ENCODE data around the gene RWDD2A. TPM values are rescaled to one million over a fixed set of nuclear protein-coding genes. Genes with fewer than 3 reads are reported as not detected.
A peak's percentile ranks its signal among the peaks of the same experiment; 100 is the strongest.

The RWDD2A gene
- total RNA-seq (2021; fragmentation: NEBNext Ultra II Directional; extraction: Animal tissue kit (Norgen Biotek cat#: 25700)) = 3.3 and 3.6 TPM in 2 replicates
- 1.5 and 2.1 TPM in 2 replicates for polyA plus RNA-seq (2011; rRNA removed)
- 3.0 TPM for polyA plus RNA-seq (2011; cell fraction: cytosol; rRNA removed)
- polyA plus RNA-seq (2011; cell fraction: nucleus; rRNA removed) = 1.7 TPM
- polyA plus RNA-seq (2012, experiment 1 of 2) = 2.6 to 3.6 TPM (median 3.2 TPM) in 4 replicates
- 0.34 TPM for polyA plus RNA-seq (2012, experiment 2 of 2)
- 3.0 TPM for polyA plus RNA-seq (2013, experiment 1 of 2)
- 2.8 TPM for polyA plus RNA-seq (2013, experiment 2 of 2)
- polyA minus RNA-seq (2011; rRNA and poly(A)+ RNA removed) = 4.1 and 4.6 TPM in 2 replicates
- polyA minus RNA-seq (2011; cell fraction: cytosol; rRNA and poly(A)+ RNA removed) = 1.6 TPM
- polyA minus RNA-seq (2011; cell fraction: nucleus; rRNA and poly(A)+ RNA removed) = 4.5 TPM
- long read RNA-seq, experiment 1, transcript RWDD2A-201 (3 exons, 3,744 nt) = major isoform, 6 of 10 reads
- long read RNA-seq, experiment 1, partial matches to known transcripts = 0 of 10 reads
- long read RNA-seq, experiment 1, other reads (novel, unspliced or antisense) = 4 of 10 reads
- long read RNA-seq, experiment 2, transcript RWDD2A-201 (3 exons, 3,744 nt) = major isoform, 5 of 11 reads
- long read RNA-seq, experiment 2, partial matches to known transcripts = 3 of 11 reads
- long read RNA-seq, experiment 2, other reads (novel, unspliced or antisense) = 3 of 11 reads

DNA sequence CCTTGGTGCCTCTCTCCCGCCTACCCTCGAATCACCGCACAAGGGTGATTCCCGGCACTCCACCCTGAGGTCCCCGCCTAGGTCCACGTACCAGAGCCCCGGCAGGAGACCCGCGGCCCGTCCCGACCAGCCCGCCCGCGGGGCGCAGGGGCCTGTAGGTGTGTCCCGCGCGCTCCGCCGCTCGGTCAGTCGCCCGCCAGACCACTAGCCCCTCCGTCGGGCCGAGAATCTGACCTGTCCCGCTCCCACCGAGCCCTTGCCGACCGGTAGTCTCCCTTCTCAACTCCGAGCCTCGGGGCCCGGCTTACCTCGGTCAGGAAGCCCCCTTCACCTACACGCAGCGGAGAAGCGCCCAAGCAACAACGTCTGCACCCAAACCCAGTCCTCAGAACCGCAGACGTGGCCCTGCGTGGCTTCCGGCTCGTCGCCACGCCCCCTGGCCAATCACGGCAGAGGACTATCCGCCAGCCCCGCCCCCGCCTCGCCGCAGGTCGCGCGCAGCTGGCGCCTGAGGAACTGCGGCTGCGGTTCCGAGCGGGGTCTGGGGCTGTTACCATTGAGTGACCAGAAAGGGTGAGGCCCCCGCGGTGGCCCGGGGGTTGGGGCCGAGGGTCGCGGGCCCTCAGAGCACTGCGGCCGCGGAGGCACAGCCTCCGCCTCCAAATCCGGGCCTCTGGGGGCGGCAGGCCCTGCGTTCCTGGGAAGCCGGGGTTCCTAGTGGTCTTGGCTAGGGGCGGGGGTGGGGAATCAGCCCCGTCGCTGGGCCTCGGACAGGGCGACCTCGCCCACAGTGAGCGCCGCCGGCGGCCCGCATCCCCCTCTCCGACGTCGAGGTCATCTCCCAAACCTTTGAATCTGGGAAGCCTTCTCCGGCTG lies at the start of gene RWDD2A, which contains the start of gene PGM3:
Gene RWDD2A, plus strand, starts transcription at position 487 of the 876 bp plus-strand sequence. CDS start 1,095 bp downstream, outside the sequence.
Gene PGM3, minus strand, starts transcription at position 395 of the 876 bp plus-strand sequence. CDS start 2,253 bp downstream, outside the sequence.
- no peak within 1 kb of the TSS for H3K23ac ChIP-seq (ENCODE audit: insufficient read length)
- H4K20me1 ChIP-seq (replicated peaks in 1 of 2; ENCODE audit: control insufficient read depth in 1 of 2, insufficient read depth in 2 of 2, low read length in 2 of 2) = peaks cover 6 to 8% of the 10 kb centered on the region in 2 experiments
- H4K91ac ChIP-seq (replicated peaks; ENCODE audit: insufficient read length, low read length) = no peak within 1 kb of the TSS
- peak within 1 kb of the TSS; percentile 86 for H4K5ac ChIP-seq (ENCODE audit: insufficient read length, low read depth, low read length)
- H2BK12ac ChIP-seq (ENCODE audit: low read depth, low read length) = no peak within 1 kb of the TSS
- H4K8ac ChIP-seq (ENCODE audit: extremely low read depth, insufficient read depth, low read length) = peak within 1 kb of the TSS; percentile 95
- H3K4me2 ChIP-seq (ENCODE audit: insufficient read depth in 1 of 2, low read depth in 2 of 2, low read length in 2 of 2) = peak within 1 kb of the TSS; percentile 76 to 89
- H3K36me3 ChIP-seq (ENCODE audit: control insufficient read depth in 2 of 4, insufficient read depth in 4 of 4, low read length in 3 of 4) = peaks cover 2 to 32% (median 10%) of the 10 kb centered on the region in 4 experiments; a peak in 5 of 8 replicates
- H3K14ac ChIP-seq (ENCODE audit: insufficient read length) = no peak within 1 kb of the TSS
- peak within 1 kb of the TSS; percentile 62 for H3K56ac ChIP-seq (replicated peaks; ENCODE audit: insufficient read length, low read depth, low read length)
- H3K4me3 ChIP-seq (ENCODE audit: extremely low read depth in 1 of 4, insufficient read depth in 2 of 4, low read depth in 3 of 4, low read length in 4 of 4) = peak within 1 kb of the TSS; percentile 79 to 98 (median 84)
- H3K4ac ChIP-seq (replicated peaks; ENCODE audit: insufficient read length, low read depth, low read length) = no peak within 1 kb of the TSS
- POLR2A ChIA-PET (ENCODE audit: partially characterized antibody) = interaction anchor here (0.6 to 1.5 kb wide), 6 partner anchors 20 to 320 kb away, joined by 3 to 5 read pairs (median 3); partner anchors contain the start of gene UBE3D
- 0 out of 2 replicates have a peak within 1 kb of the TSS, but pooled peaks have one; percentile 82 for H2BK5ac ChIP-seq (ENCODE audit: low read depth, low read length)
- no peaks in the 10 kb centered on the region for H3K9me3 ChIP-seq (ENCODE audit: insufficient read depth in 2 of 2, low read depth in 1 of 2, low read length in 1 of 2)
- peaks cover 4% of the 10 kb centered on the region for H3K23me2 ChIP-seq (ENCODE audit: low read depth, low read length)
- H3K79me2 ChIP-seq (ENCODE audit: control insufficient read depth in 1 of 2, insufficient read depth in 2 of 2, low read length in 2 of 2) = peaks cover 0 to 26% of the 10 kb centered on the region in 2 experiments; a peak in 2 of 4 replicates
- peak within 1 kb of the TSS; percentile 72; the same call in 1 of the 2 replicates for H3K27ac ChIP-seq (ENCODE audit: low read depth, low read length)
- H3K4me1 ChIP-seq (replicated peaks in 1 of 4; ENCODE audit: control insufficient read depth in 3 of 4, insufficient read depth in 4 of 4, low read length in 3 of 4) = no peaks in the 10 kb centered on the region
- H3K27me3 ChIP-seq (replicated peaks in 1 of 4; ENCODE audit: control insufficient read depth in 3 of 4, extremely low read depth in 1 of 4, insufficient read depth in 3 of 4, low read length in 3 of 4) = no peaks in the 10 kb centered on the region
- 0% methylated on average over 45 of the region's 88 CpGs; no CpG with 5 or more reads in 1 of the 2 experiments for WGBS, 2 experiments (ENCODE audit: extremely low coverage in 1 of 2, insufficient coverage in 1 of 2, insufficient read length in 1 of 2, insufficient replicate concordance in 2 of 2, low coverage in 1 of 2, low lambda C conversion rate in 2 of 2, missing lambda C conversion rate in 1 of 2)
- H2BK120ac ChIP-seq (replicated peaks; ENCODE audit: low read depth, low read length) = no peak within 1 kb of the TSS
- CTCF ChIA-PET (ENCODE audit: partially characterized antibody) = interaction anchor here (0.9 to 8.9 kb wide), 4 partner anchors 18 to 106 kb away, joined by 3 to 42 read pairs (median 4); no protein-coding TSS in a partner anchor
- H2AK5ac ChIP-seq (ENCODE audit: low read depth, low read length) = no peak within 1 kb of the TSS
- peak within 1 kb of the TSS; percentile 76 to 90 (median 84) for H3K9ac ChIP-seq (replicated peaks in 1 of 4; ENCODE audit: extremely low read depth in 1 of 4, low read depth in 3 of 4, low read length in 3 of 4)
- H2AFZ ChIP-seq (ENCODE audit: low read length) = 0 out of 2 replicates have a peak within 1 kb of the TSS, but pooled peaks have one; percentile 24
- no peak within 1 kb of the TSS for H2BK15ac ChIP-seq (ENCODE audit: low read length)
- DNase-seq (ENCODE audit: low read depth in 1 of 2, low spot score in 2 of 2) = peak; percentile 54 to 92
- no peak for FAIRE-seq
- H3K18ac ChIP-seq (ENCODE audit: extremely low read depth, low read length) = peak within 1 kb of the TSS; percentile 63
- peaks cover 4% of the 10 kb centered on the region; the same call in 1 of the 2 replicates for H3K79me1 ChIP-seq (ENCODE audit: low read depth, low read length)
- no peak within 1 kb of the TSS for H2BK20ac ChIP-seq (ENCODE audit: low read length)
- TF ChIP-seq SP4 (IDR thresholded peaks at IDR 0.05; ENCODE audit: low read length) = no peak
- 0 out of 4 replicates have a peak, but pooled peaks of 1 of the 2 experiments have one; percentile 12 for TF ChIP-seq SIN3A (conservative IDR thresholded peaks at IDR 0.05 in 1 of 2, IDR thresholded peaks at IDR 0.05 in 1 of 2; ENCODE audit: low read depth in 1 of 2, low read length in 2 of 2)
- TF ChIP-seq TAF1 (IDR thresholded peaks at IDR 0.05; ENCODE audit: low read depth, low read length) = peak; percentile 82
- TF ChIP-seq EGR1 (IDR thresholded peaks at IDR 0.05; ENCODE audit: borderline replicate concordance, low read depth, low read length) = 0 out of 2 replicates have a peak, but pooled peaks have one; percentile 10
- TF ChIP-seq EZH2 (IDR thresholded peaks at IDR 0.05; ENCODE audit: low read depth, low read length, severe bottlenecking) = no peak
- TF ChIP-seq SAP30 (IDR thresholded peaks at IDR 0.05; ENCODE audit: insufficient read depth, insufficient replicate concordance, low read length) = peak; percentile 62
- peak; percentile 62 for TF ChIP-seq CREB1 (IDR thresholded peaks at IDR 0.05)

All from H1 (cell line).